Sigmoid colon (tissue), 4 donors: Measurements from ENCODE around the gene PKN1.

ENCODE experiments used
- CTCF ChIP-seq, 4 experiments: fragments of 450-650 bp in 3 of 4; fragments of 200-600 bp in 1 of 4; IDR thresholded peaks; one replicate each; pipeline ENCODE4 v1.5.1; 2016 to 2019; ENCODE audit warnings: antibody characterized with exemption in 4 of 4, mild to moderate bottlenecking in 3 of 4, moderate library complexity in 2 of 4
- POLR2AphosphoS5 ChIP-seq, 4 donors: sonication (generic); formaldehyde crosslinking; IDR thresholded peaks; one replicate each; pipeline ENCODE4 v1.6.1; 2017; ENCODE audit warnings: antibody characterized with exemption in 4 of 4

- TF ChIP-seq CTCF (IDR thresholded peaks at IDR 0.05) (no peak), POLR2AphosphoS5 (IDR thresholded peaks at IDR 0.05) (no peak)
Measured at GRCh38 chr19:14440049-14440448, 6.9 kb downstream of the PKN1 start.
